H9 (cell line): ENCODE results near the gene SPDEF. TPM values are rescaled to one million over a fixed set of nuclear protein-coding genes. Genes with fewer than 3 reads are reported as not detected.

Source experiments
- DNase-seq: peaks from one replicate; pipeline ENCODE4 v3.0.0-alpha.2; 2017
- H2AFZ ChIP-seq: one replicate; pipeline ENCODE4 v1.6.1; 2013; ENCODE audit warnings: mild to moderate bottlenecking, low read length, control low read depth, moderate library complexity
- H2AK5ac ChIP-seq: 2 replicates; pipeline ENCODE4 v1.6.1; 2013; ENCODE audit warnings: low read length, control low read depth, mixed read lengths; ENCODE audit not compliant: insufficient read length
- H2BK120ac ChIP-seq: one replicate; pipeline ENCODE4 v1.6.1; 2013; ENCODE audit warnings: low read depth, mild to moderate bottlenecking, low read length, control low read depth, inconsistent platforms; ENCODE audit not compliant: poor library complexity, severe bottlenecking
- H2BK12ac ChIP-seq: 2 replicates; pipeline ENCODE4 v1.6.1; 2013; ENCODE audit warnings: low read length, control low read depth, mixed read lengths, low read depth; ENCODE audit not compliant: insufficient read length
- H2BK15ac ChIP-seq: 2 replicates; pipeline ENCODE4 v1.6.1; 2013; ENCODE audit warnings: low read depth, low read length, control low read depth
- H2BK20ac ChIP-seq: one replicate; pipeline ENCODE4 v1.6.1; 2013; ENCODE audit warnings: low read depth, mild to moderate bottlenecking, low read length, control low read depth, inconsistent platforms; ENCODE audit not compliant: poor library complexity, severe bottlenecking
- H2BK5ac ChIP-seq: 2 replicates; pipeline ENCODE4 v1.6.1; 2013; ENCODE audit warnings: low read length, control low read depth, mixed read lengths; ENCODE audit not compliant: insufficient read length
- H3K14ac ChIP-seq: 2 replicates; pipeline ENCODE4 v1.6.1; 2013; ENCODE audit warnings: low read length, control low read depth; ENCODE audit not compliant: insufficient read depth
- H3K18ac ChIP-seq: 2 replicates; pipeline ENCODE4 v1.6.1; 2013; ENCODE audit warnings: low read depth, mild to moderate bottlenecking, mixed read lengths, low read length, control low read depth; ENCODE audit not compliant: insufficient read length
- H3K23ac ChIP-seq: 2 replicates; pipeline ENCODE4 v1.6.1; 2013; ENCODE audit warnings: low read length, control low read depth, mixed read lengths, low read depth; ENCODE audit not compliant: insufficient read length
- H3K23me2 ChIP-seq: 2 replicates; pipeline ENCODE4 v1.6.1; 2013; ENCODE audit warnings: low read depth, mild to moderate bottlenecking, mixed read lengths, low read length, control low read depth; ENCODE audit not compliant: insufficient read length, poor library complexity, severe bottlenecking
- H3K27ac ChIP-seq: 2 replicates; pipeline ENCODE4 v1.5.1; 2013; ENCODE audit warnings: low read length, control low read depth, mixed read lengths, low read depth; ENCODE audit not compliant: insufficient read length
- H3K27me3 ChIP-seq: 2 replicates; pipeline ENCODE4 v1.6.1; 2013; ENCODE audit warnings: low read length, control low read depth, inconsistent platforms; ENCODE audit not compliant: insufficient read depth
- H3K4ac ChIP-seq: 2 replicates; pipeline ENCODE4 v1.6.1; 2013; ENCODE audit warnings: low read depth, mild to moderate bottlenecking, control low read depth, inconsistent platforms, low read length, moderate library complexity
- H3K4me1 ChIP-seq: 2 replicates; pipeline ENCODE4 v1.6.1; 2013; ENCODE audit warnings: low read length, control low read depth, inconsistent platforms; ENCODE audit not compliant: insufficient read depth
- H3K4me2 ChIP-seq: 2 replicates; pipeline ENCODE4 v1.6.1; 2013; ENCODE audit warnings: low read length, control low read depth, mixed read lengths; ENCODE audit not compliant: insufficient read length, insufficient read depth
- H3K56ac ChIP-seq: 2 replicates; pipeline ENCODE4 v1.6.1; 2013; ENCODE audit warnings: low read depth, mild to moderate bottlenecking, mixed read lengths, low read length, control low read depth; ENCODE audit not compliant: insufficient read length
- H3K79me1 ChIP-seq: 2 replicates; pipeline ENCODE4 v1.6.1; 2013; ENCODE audit warnings: low read depth, mild to moderate bottlenecking, moderate library complexity, low read length, control low read depth, inconsistent platforms; ENCODE audit not compliant: insufficient read depth, poor library complexity, severe bottlenecking
- H3K79me2 ChIP-seq: 2 replicates; pipeline ENCODE4 v1.6.1; 2013; ENCODE audit warnings: low read length, control low read depth, inconsistent platforms; ENCODE audit not compliant: insufficient read depth
- H3K9ac ChIP-seq: 2 replicates; pipeline ENCODE4 v1.6.1; 2013; ENCODE audit warnings: low read length, control low read depth, mixed read lengths; ENCODE audit not compliant: insufficient read length; ENCODE audit errors: extremely low read depth
- H3K9me3 ChIP-seq: one replicate; pipeline ENCODE4 v1.6.1; 2013; ENCODE audit warnings: low read depth, low read length, inconsistent platforms; ENCODE audit not compliant: control insufficient read depth
- H3T11ph ChIP-seq: one replicate; pipeline ENCODE4 v1.6.1; 2013; ENCODE audit warnings: mild to moderate bottlenecking, low read length, control low read depth, inconsistent platforms
- H4K20me1 ChIP-seq: one replicate; pipeline ENCODE4 v1.6.1; 2013; ENCODE audit not compliant: control insufficient read depth, insufficient read length, insufficient read depth
- H4K5ac ChIP-seq: 2 replicates; pipeline ENCODE4 v1.6.1; 2013; ENCODE audit warnings: low read depth, mild to moderate bottlenecking, mixed read lengths, low read length, control low read depth; ENCODE audit not compliant: insufficient read length
- H4K8ac ChIP-seq: replicated peaks from 2 replicates; pipeline ENCODE4 v1.6.1; 2013; ENCODE audit warnings: low read length, control low read depth, mixed read lengths, low read depth; ENCODE audit not compliant: insufficient read length
- H4K91ac ChIP-seq: 2 replicates; pipeline ENCODE4 v1.6.1; 2013; ENCODE audit warnings: low read depth, mild to moderate bottlenecking, moderate library complexity, mixed read lengths, low read length, control low read depth; ENCODE audit not compliant: insufficient read length
- H3K27ac Mint-ChIP-seq, 3 experiments: 2 replicates in 2 of 3; 3 replicates in 1 of 3; pipeline ENCODE4 v1.8.0; 2020 to 2021; ENCODE audit warnings: mixed read lengths in 3 of 3, mild to moderate bottlenecking in 1 of 3, moderate library complexity in 1 of 3
- H3K27me3 Mint-ChIP-seq: 2 replicates; pipeline ENCODE4 v1.8.0; 2021; ENCODE audit warnings: low read depth, mild to moderate bottlenecking, moderate library complexity, mixed read lengths
- H3K36me3 Mint-ChIP-seq, 3 experiments: 2 replicates in 2 of 3; 3 replicates in 1 of 3; pipeline ENCODE4 v1.8.0; 2020 to 2021; ENCODE audit warnings: low read depth in 3 of 3, mixed read lengths in 3 of 3; ENCODE audit not compliant: insufficient read depth in 1 of 3
- H3K4me1 Mint-ChIP-seq, 2 experiments: 2 replicates each; pipeline ENCODE4 v1.8.0; 2020; ENCODE audit warnings: mixed read lengths in 2 of 2
- H3K4me3 Mint-ChIP-seq, 2 experiments: 2 replicates in 1 of 2; 3 replicates in 1 of 2; pipeline ENCODE4 v1.8.0; 2020 to 2021; ENCODE audit warnings: mild to moderate bottlenecking in 2 of 2, mixed read lengths in 2 of 2, moderate library complexity in 1 of 2
- H3K9me3 Mint-ChIP-seq, 2 experiments: 2 replicates in 1 of 2; 3 replicates in 1 of 2; pipeline ENCODE4 v1.8.0; 2020; ENCODE audit warnings: mild to moderate bottlenecking in 2 of 2, mixed read lengths in 2 of 2, moderate library complexity in 1 of 2
- WGBS: extraction: QIAGEN DNeasy Blood & Tissue Kit; methylation state at CpG from one replicate; pipeline ENCODE4 v1.1.7; 2013; ENCODE audit warnings: missing lambda C conversion rate, low lambda C conversion rate, mixed read lengths; ENCODE audit not compliant: insufficient read length; ENCODE audit errors: extremely low coverage; 5-methylcytosine and 5-hydroxymethylcytosine counted together
- total RNA-seq: library from RNA; stranded (reverse); gene quantifications from 2 replicates; pipeline ENCODE4 v1.2.1, GENCODE V29; 2021
- TF ChIP-seq, protein P1 (sequence below): fragments of 200-600 bp; sonication (generic); conservative IDR thresholded peaks from 3 replicates; pipeline ENCODE4 v1.8.0; 2021; ENCODE audit warnings: antibody characterized with exemption, mild to moderate bottlenecking

The SPDEF gene
- total RNA-seq, 1 experiment from 2014 or later, result 0.15 TPM

DNA sequence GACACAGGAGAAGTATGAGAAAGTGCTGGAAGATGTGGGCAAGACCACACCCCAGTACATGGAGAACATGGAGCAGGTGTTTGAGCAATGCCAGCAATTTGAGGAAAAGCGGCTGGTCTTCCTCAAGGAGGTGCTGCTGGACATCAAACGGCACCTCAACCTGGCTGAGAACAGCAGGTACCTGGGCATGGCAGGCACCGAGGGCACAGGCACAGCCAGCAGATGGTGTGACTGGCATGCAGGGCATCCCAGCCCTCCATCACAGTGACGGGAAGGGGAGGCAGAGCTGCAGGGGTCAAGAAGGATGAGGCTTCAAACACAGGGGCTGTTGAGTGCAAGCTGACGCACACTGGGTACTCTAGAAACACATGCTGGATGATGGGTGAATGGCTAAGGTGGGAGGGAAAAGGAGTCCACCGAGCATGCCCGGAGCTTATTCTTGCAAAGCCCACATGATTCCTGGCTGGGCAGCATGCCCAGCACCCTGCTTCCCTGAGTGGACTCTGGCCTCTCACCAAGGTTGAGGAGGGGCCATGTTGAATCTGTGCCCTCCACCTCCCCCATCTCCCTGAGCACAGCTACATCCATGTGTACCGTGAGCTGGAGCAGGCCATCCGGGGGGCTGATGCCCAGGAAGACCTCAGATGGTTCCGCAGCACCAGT, 26.3 kb downstream of the SPDEF start:
- Mint-ChIP-seq H3K27ac (no peak overlapping the region), H3K27me3 (peaks cover 2% of the 10 kb centered on the region; the same call in 1 of the 2 replicates), H3K36me3 (peaks cover 0 to 3% (median 0%) of the 10 kb centered on the region in 3 experiments; a peak in 2 of 7 replicates), H3K9me3 (no peaks in the 10 kb centered on the region), H3K4me3 (no peak overlapping the region; a peak in 1 of 5 replicates), H3K4me1 (peaks cover 21 to 45% of the 10 kb centered on the region in 2 experiments)
- Histone ChIP-seq H3K4me2 (no peak overlapping the region), H2BK120ac (no peak overlapping the region), H3K23me2 (no peaks in the 10 kb centered on the region), H2AK5ac (no peak overlapping the region), H3K4me1 (peaks cover 3% of the 10 kb centered on the region; the same call in 1 of the 2 replicates), H3K79me2 (no peaks in the 10 kb centered on the region), H3K27me3 (no peaks in the 10 kb centered on the region), H4K20me1 (no peaks in the 10 kb centered on the region), H3K56ac (no peak overlapping the region), H4K8ac (no peak overlapping the region), H3K27ac (no peak overlapping the region), H2BK12ac (no peak overlapping the region), H3K9ac (no peak overlapping the region), H4K91ac (no peak overlapping the region), H3K14ac (no peak overlapping the region), H3K79me1 (no peaks in the 10 kb centered on the region), H4K5ac (no peak overlapping the region), H2BK5ac (no peak overlapping the region), H3K23ac (no peak overlapping the region), H3K9me3 (no peaks in the 10 kb centered on the region), H2BK15ac (no peak overlapping the region), H2BK20ac (no peak overlapping the region), H3K18ac (no peak overlapping the region), H3K4ac (no peak overlapping the region), H2AFZ (no peak overlapping the region), H3T11ph (no peak overlapping the region)
- no CpG with 5 or more reads among the region's 10 CpGs for WGBS
- TF ChIP-seq, protein P1, sequence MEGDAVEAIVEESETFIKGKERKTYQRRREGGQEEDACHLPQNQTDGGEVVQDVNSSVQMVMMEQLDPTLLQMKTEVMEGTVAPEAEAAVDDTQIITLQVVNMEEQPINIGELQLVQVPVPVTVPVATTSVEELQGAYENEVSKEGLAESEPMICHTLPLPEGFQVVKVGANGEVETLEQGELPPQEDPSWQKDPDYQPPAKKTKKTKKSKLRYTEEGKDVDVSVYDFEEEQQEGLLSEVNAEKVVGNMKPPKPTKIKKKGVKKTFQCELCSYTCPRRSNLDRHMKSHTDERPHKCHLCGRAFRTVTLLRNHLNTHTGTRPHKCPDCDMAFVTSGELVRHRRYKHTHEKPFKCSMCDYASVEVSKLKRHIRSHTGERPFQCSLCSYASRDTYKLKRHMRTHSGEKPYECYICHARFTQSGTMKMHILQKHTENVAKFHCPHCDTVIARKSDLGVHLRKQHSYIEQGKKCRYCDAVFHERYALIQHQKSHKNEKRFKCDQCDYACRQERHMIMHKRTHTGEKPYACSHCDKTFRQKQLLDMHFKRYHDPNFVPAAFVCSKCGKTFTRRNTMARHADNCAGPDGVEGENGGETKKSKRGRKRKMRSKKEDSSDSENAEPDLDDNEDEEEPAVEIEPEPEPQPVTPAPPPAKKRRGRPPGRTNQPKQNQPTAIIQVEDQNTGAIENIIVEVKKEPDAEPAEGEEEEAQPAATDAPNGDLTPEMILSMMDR, result 0 out of 3 replicates have a peak, but pooled peaks have one; percentile 16
- DNase-seq, result no peak
